ENCODE results near the gene MRPL24. TPM values are rescaled to one million over a fixed set of nuclear protein-coding genes. Genes with fewer than 3 reads are reported as not detected.

MRPL24 gene
- total and polyA plus RNA-seq, 2 of the 8 experiments (the other 6 are each of a cell fraction or from before 2014, with no cell fraction given): 29.7 to 35.2 TPM

DNA sequence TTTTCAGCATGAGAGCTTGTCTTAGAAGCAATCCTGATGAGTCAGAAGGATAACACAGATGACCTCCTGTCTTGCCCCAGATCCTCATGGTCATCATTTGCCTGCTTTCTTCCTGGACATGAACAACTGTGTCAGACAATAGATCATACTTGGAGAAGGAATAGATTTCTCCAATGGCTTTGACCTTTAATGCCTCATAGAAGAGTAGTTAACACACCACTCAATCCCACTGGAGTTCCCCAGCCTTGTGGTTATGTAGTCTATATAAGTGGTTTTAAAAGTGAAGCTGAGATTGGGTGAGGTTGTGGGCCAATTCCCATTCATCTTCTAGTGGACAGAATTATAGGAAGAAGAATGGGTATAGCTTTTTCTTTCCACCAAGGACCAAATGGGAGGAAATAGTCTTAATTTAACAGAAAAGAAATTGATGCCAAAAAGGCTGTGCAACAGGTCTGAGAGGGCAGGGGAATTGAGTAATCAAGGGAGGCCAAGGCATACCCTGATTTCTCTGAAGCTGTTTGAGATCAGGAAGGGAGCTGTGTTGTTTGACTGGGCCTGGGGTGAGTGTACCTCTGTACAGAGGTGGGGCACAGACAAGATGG lies 40.8 kb upstream of the MRPL24 start (continued):
- TF ChIP-seq EP300 (IDR thresholded peaks at IDR 0.05; ENCODE audit: borderline replicate concordance in 1 of 2, low read depth in 2 of 2, low read length in 2 of 2) (no peak), TCF12 (IDR thresholded peaks at IDR 0.05; ENCODE audit: low read depth, low read length) (no peak), CHD2 (IDR thresholded peaks at IDR 0.05; ENCODE audit: low read length) (no peak), RAD21 (IDR thresholded peaks at IDR 0.05 in 1 of 2, conservative IDR thresholded peaks at IDR 0.05 in 1 of 2; ENCODE audit: low read depth in 2 of 2, low read length in 2 of 2) (no peak), BACH1 (IDR thresholded peaks at IDR 0.05; ENCODE audit: low read length) (no peak), HDAC6 (IDR thresholded peaks at IDR 0.05; ENCODE audit: low read depth, low read length) (no peak)
- TF ChIP-seq, protein P1, sequence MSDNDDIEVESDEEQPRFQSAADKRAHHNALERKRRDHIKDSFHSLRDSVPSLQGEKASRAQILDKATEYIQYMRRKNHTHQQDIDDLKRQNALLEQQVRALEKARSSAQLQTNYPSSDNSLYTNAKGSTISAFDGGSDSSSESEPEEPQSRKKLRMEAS (IDR thresholded peaks at IDR 0.05): no peak

Measured in H1 (cell line).